NT2/D1 (cell line): ENCODE results near the gene TM9SF4.
"Not testable (repeated sequence)": the region's sequence is repeated elsewhere in the genome, so short reads cannot be mapped to it uniquely, and the experiment has no call there.

Experiments
- DNase-seq: peaks from one replicate; pipeline ENCODE4 v3.0.0-alpha.2; 2011; ENCODE audit warnings: low read depth, low spot score
- H3K27me3 ChIP-seq: 2 replicates; pipeline ENCODE4 v1.6.0; 2011; ENCODE audit warnings: mild to moderate bottlenecking; ENCODE audit not compliant: insufficient read length, insufficient read depth
- H3K36me3 ChIP-seq: 2 replicates; pipeline ENCODE4 v1.6.1; 2011; ENCODE audit warnings: mild to moderate bottlenecking, low read length, mixed read lengths; ENCODE audit not compliant: insufficient read depth, insufficient read length
- H3K4me1 ChIP-seq: 2 replicates; pipeline ENCODE4 v1.5.1; 2011; ENCODE audit not compliant: insufficient read depth, insufficient read length
- H3K4me3 ChIP-seq: 2 replicates; pipeline ENCODE4 v1.5.1; 2011; ENCODE audit warnings: low read depth; ENCODE audit not compliant: insufficient read length
- H3K9ac ChIP-seq: 2 replicates; pipeline ENCODE4 v1.6.0; 2011; ENCODE audit warnings: low read depth; ENCODE audit not compliant: insufficient read length
- H3K9me3 ChIP-seq: 2 replicates; pipeline ENCODE4 v1.5.1; 2011; ENCODE audit warnings: mild to moderate bottlenecking, low read length; ENCODE audit not compliant: insufficient read depth
- SUZ12 ChIP-seq: IDR thresholded peaks from 2 replicates; pipeline ENCODE4 v1.6.1; 2011; ENCODE audit not compliant: insufficient read length, insufficient read depth; ENCODE audit errors: extremely low read depth
- YY1 ChIP-seq: IDR thresholded peaks from 2 replicates; pipeline ENCODE4 v1.6.1; 2011; ENCODE audit not compliant: insufficient read length, insufficient read depth
- ZNF274 ChIP-seq: IDR thresholded peaks from 2 replicates; pipeline ENCODE4 v1.6.1; 2011; ENCODE audit warnings: mild to moderate bottlenecking, low read depth, low read length

TM9SF4 gene

DNA sequence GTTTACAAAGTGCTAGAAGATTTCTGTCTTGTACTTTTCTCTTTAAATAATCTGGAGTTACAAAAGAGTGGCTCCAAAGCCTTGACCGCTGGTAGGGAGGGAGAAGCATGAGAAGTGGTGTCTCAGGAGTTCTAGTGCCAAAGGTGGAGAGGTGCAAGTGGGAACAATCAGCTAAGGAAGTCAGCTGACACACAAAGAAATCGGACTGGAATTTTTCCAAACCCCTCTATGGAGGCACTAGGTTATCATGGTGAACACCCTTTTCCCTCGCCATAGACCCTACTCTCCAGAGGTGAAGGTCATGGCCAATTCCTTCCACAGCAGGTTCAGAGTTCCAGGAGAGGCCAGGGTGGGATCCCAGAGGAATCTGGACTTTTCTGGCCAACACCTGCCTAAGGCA, 83.2 kb downstream of the TM9SF4 start:
- Histone ChIP-seq H3K9me3 (no peaks in the 10 kb centered on the region), H3K4me1 (peaks cover 15% of the 10 kb centered on the region), H3K27me3 (no peaks in the 10 kb centered on the region), H3K9ac (no peak overlapping the region), H3K36me3 (peaks cover 65% of the 10 kb centered on the region), H3K4me3 (no peak overlapping the region)
- TF ChIP-seq SUZ12 (no peak), ZNF274 (no peak), YY1 (no peak)
- DNase-seq = no peak

DNA sequence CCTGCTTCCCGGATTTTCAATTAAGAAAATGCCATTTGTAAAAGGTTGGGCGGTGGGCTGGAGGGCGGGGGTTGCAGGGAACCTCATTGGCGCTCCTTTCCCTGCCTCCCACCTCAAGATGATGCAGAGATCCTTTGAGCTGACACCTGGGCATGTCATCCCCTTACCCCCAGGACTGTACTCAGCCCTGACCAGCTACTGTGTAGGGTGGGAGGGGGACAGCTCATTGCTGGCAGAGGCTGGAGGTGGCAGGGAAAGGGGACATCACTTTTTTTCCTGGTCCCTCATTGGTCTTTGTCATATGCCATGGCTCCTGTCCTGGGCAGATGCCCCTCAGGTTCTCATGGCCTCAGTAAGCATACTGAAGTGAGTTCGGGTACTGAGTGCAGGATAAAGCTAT, 83.8 kb downstream of the TM9SF4 start:
- H3K4me3 ChIP-seq, H3K9ac ChIP-seq, H3K27me3 ChIP-seq, H3K9me3 ChIP-seq, DNase-seq: not testable (repeated sequence)
- H3K36me3 ChIP-seq = peaks cover 68% of the 10 kb centered on the region
- peaks cover 14% of the 10 kb centered on the region for H3K4me1 ChIP-seq

DNA sequence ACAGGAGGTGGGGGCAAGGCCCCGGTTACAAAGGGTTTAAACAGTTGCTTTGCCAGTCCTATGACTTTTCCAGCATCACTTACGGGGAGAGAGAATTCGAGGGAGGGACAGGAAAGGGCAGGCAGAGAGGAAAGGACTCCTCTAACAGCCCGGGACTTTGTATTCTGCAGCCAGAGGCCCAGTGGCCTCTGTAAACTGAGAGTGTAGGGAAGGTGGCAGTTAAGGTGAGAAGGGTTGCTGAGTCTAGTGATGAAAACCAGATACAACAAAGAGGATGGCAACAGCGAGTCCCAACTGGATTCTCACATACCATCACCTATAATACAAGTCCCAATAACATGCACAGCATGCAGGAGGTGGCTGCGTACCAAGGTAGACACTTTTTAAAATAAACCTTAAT, 84.5 kb downstream of the TM9SF4 start:
- Histone ChIP-seq H3K9me3 (no peaks in the 10 kb centered on the region), H3K4me1 (peaks cover 8% of the 10 kb centered on the region), H3K27me3 (no peaks in the 10 kb centered on the region), H3K9ac (no peak overlapping the region), H3K4me3 (no peak overlapping the region), H3K36me3 (peaks cover 68% of the 10 kb centered on the region)
- no peak for DNase-seq
- TF ChIP-seq ZNF274 (no peak), SUZ12 (no peak), YY1 (no peak)

DNA sequence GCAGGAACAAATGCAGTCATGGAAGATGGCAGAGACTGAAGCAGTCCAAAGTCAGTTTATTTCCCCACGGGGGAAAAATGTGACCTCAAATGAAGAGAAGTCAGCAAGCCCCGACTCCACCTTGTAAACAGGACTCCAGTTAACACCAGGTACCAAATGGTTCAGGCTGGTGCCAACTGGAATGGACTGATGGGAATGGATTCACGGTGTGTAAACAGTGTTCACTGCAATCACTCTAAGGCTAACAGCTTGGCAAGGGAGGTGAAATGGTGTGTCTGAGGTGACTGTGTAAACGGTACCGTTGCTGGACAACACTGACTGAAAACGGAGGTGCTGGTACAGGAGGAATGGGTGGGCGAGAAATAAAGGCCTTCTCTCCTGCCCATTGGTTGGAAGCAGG, 86.1 kb downstream of the TM9SF4 start:
- Histone ChIP-seq H3K9ac (no peak overlapping the region), H3K4me1 (peaks cover under 1% of the 10 kb centered on the region), H3K27me3 (no peaks in the 10 kb centered on the region), H3K9me3 (no peaks in the 10 kb centered on the region), H3K36me3 (peaks cover 80% of the 10 kb centered on the region), H3K4me3 (no peak overlapping the region)
- TF ChIP-seq SUZ12 (no peak), ZNF274 (no peak), YY1 (no peak)
- DNase-seq = no peak

DNA sequence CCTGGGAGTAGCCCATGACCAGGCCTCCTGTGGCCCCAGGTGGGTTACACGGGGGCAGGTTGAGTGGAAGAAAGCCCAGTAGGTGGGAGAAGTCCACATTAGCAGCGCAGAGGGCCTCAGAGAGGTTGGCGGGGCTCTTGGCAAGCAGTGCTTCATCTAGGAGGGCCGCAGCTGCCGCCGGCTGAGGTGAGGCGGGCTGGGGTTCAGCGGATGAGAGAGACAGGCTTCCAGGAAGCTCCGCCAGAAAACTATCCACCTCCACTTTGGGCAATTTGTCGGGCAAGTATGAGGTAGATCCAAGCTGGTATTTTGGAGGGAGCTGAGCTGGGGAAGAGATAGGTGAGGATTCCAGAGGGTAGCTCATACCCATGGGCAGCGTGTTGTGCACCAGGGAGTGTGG, 87.1 kb downstream of the TM9SF4 start:
- not testable (repeated sequence) for H3K27me3 ChIP-seq, H3K4me1 ChIP-seq
- H3K36me3 ChIP-seq = peaks cover 85% of the 10 kb centered on the region

DNA sequence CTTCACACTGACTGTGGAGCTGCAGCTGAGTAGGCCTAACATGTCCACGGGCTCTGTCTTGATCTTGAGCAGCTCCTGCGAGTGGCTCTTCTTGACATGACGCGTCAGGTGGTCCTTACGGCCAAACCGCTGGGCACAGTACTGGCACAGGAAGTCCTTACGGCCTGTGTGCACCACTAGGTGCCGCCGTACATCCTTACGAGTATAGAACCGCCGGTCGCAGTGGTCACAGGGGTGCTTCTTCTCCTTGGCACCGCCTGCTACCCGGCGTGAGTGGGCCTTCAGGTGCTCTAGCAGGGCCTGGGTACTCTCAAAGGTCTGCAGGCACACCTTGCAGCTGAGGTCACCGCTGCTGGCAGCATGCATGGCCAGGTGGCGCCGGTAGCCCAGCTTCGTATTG, 87.6 kb downstream of the TM9SF4 start:
- peaks cover 86% of the 10 kb centered on the region for H3K36me3 ChIP-seq
- not testable (repeated sequence) for H3K27me3 ChIP-seq, H3K4me3 ChIP-seq, H3K9me3 ChIP-seq, H3K9ac ChIP-seq, DNase-seq, H3K4me1 ChIP-seq

More for the DNA sequence above, 87.1 kb downstream of the TM9SF4 start:
- not testable (repeated sequence) for DNase-seq, H3K4me3 ChIP-seq, H3K9me3 ChIP-seq, H3K9ac ChIP-seq

DNA sequence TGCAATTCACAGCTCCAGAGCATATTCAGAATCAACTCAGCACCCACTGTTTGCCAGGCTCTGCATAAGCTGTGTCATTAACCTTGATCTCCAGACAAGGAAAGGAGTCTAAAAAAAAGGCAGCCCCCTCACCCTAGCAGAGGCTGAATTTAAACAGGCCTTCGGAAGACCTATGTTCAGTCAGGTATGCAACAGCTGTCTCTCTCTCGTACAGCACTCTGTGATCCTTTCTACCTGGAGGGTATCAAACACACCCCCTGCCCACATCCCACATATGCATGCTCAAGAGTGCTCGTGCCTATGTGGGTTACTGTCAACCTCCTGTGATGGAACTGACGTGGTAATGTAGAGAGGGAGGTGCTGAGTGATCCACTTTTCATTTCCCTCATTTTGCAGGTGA, 89.5 kb downstream of the TM9SF4 start:
- DNase-seq = no peak
- H3K27me3 ChIP-seq = no peaks in the 10 kb centered on the region
- peaks cover 2% of the 10 kb centered on the region for H3K4me1 ChIP-seq
- H3K4me3 ChIP-seq = no peak overlapping the region
- H3K9ac ChIP-seq = no peak overlapping the region
- peaks cover 91% of the 10 kb centered on the region for H3K36me3 ChIP-seq
- no peaks in the 10 kb centered on the region for H3K9me3 ChIP-seq
- no peak for TF ChIP-seq ZNF274
- TF ChIP-seq YY1 = no peak
- TF ChIP-seq SUZ12 = no peak

DNA sequence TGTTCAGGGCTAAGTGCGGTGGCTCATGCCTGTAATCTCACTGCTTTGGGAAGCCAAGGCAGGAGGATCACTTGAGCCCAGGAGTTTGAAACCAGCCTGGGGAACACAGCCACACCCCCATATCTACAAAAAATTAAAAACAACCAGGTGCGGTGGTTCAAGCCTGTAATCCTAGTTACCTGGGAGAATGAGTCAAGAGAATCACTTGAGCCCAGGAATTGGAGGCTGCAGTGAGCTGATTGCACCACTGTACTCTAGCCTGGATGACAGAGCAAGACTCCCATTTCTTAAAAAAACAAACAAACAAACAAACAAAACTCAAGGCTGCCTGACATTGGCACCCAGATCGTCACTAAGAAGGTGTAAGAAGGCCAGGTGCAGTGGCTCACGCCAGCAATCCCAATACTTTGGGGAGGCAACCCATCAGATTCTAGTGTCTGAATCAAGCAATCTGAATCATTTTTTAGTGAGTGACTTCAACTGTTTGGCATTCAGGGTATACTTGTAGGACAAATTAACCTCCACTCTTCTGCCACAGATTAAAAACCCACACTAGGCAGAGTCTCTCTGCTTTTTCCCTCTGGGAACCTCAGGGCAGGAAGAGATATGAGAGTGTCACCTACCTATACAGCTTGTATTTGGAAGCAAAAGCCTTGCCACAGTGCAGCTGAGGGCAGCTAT, 91.9 kb downstream of the TM9SF4 start:
- no peak for TF ChIP-seq YY1
- Histone ChIP-seq H3K9ac (no peak overlapping the region), H3K4me1 (peaks cover 2% of the 10 kb centered on the region), H3K9me3 (no peaks in the 10 kb centered on the region), H3K4me3 (no peak overlapping the region), H3K36me3 (peaks cover 81% of the 10 kb centered on the region), H3K27me3 (no peaks in the 10 kb centered on the region)
- DNase-seq = no peak
